Measurements from ENCODE around the gene ZNF804B. TPM values are rescaled to one million over a fixed set of nuclear protein-coding genes. Genes with fewer than 3 reads are reported as not detected.

The ZNF804B gene
- total and polyA plus RNA-seq, 9 of the 15 experiments (the other 6 are each of a cell fraction or from before 2014, with no cell fraction given) = 0.04 to 0.22 (median 0.09) TPM; not detected in 6

- BruUV-seq (replicated peaks) = no TSS peak
- DNase-seq (ENCODE audit: extremely low read depth in 1 of 4, low spot score in 3 of 4) (no peak), ATAC-seq (no peak), FAIRE-seq (no peak)
- H3K4me1 ChIP-seq (replicated peaks in 1 of 2; ENCODE audit: control insufficient read depth in 2 of 2, insufficient read depth in 2 of 2, low read length in 2 of 2) = no peaks in the 10 kb centered on the region
- intact Hi-C loops (cut with micrococcal nuclease) (no loop called here), in situ Hi-C loops (cut with MboI) (no loop called here)
- no peak overlapping the region for H3K4me2 ChIP-seq (ENCODE audit: insufficient read depth, low read length)
- no peaks in the 10 kb centered on the region for H3K79me2 ChIP-seq (ENCODE audit: control insufficient read depth, insufficient read depth, low read length)
- no peaks in the 10 kb centered on the region for H3K9me3 ChIP-seq (replicated peaks; ENCODE audit: control insufficient read depth, insufficient read depth, low read depth, low read length)
- no peak overlapping the region for H3K9ac ChIP-seq (ENCODE audit: insufficient read depth in 1 of 2, low read depth in 2 of 2, low read length in 2 of 2)
- H3K27me3 ChIP-seq (ENCODE audit: control insufficient read depth in 2 of 2, insufficient read depth in 2 of 2, low read length in 2 of 2) = no peaks in the 10 kb centered on the region
- ChIA-PET POLR2A (no interaction called here), CTCF (ENCODE audit: low intra/inter-chr PET ratio) (no interaction called here)
- no peak overlapping the region for H3K4me3 ChIP-seq
- no peak for TF ChIP-seq ZNF561 (CRISPR knock-in tag; conservative IDR thresholded peaks at IDR 0.05)
- no peak for TF ChIP-seq ZNF584 (CRISPR knock-in tag; IDR thresholded peaks at IDR 0.05; ENCODE audit: low read depth)
- H3K9me1 ChIP-seq (ENCODE audit: control insufficient read depth, insufficient read depth, low read length) = no peaks in the 10 kb centered on the region
- no peaks in the 10 kb centered on the region for H3K36me3 ChIP-seq (ENCODE audit: control insufficient read depth, insufficient read depth, low read length)
- H2AFZ ChIP-seq (ENCODE audit: low read depth, low read length) = no peak overlapping the region
- no peaks in the 10 kb centered on the region for H4K20me1 ChIP-seq (replicated peaks; ENCODE audit: control insufficient read depth, insufficient read depth, low read length)
- H3K27ac ChIP-seq (ENCODE audit: extremely low read depth, low read depth, low read length) = no peak overlapping the region
- 5% methylated on average over 3 of the region's 3 CpGs for WGBS (ENCODE audit: insufficient coverage, low coverage, missing lambda C conversion rate)
Observed at GRCh38 chr7:88792361-88792760, 32.9 kb downstream of the ZNF804B start.

- no peaks in the 10 kb centered on the region for H3K4me1 ChIP-seq (replicated peaks in 1 of 2; ENCODE audit: control insufficient read depth in 2 of 2, insufficient read depth in 2 of 2, low read length in 2 of 2)
- H2AFZ ChIP-seq (ENCODE audit: low read depth, low read length) = no peak within 1 kb of the TSS
- no peaks in the 10 kb centered on the region for H3K36me3 ChIP-seq (ENCODE audit: control insufficient read depth, insufficient read depth, low read length)
- ChIA-PET CTCF (ENCODE audit: low intra/inter-chr PET ratio) (no interaction called here), POLR2A (no interaction called here)
- DNase-seq (ENCODE audit: extremely low read depth in 1 of 4, low spot score in 3 of 4) (no peak), FAIRE-seq (no peak), ATAC-seq (no peak)
- H3K79me2 ChIP-seq (ENCODE audit: control insufficient read depth, insufficient read depth, low read length) = no peaks in the 10 kb centered on the region
- BruUV-seq (replicated peaks) = no TSS peak
- H3K4me2 ChIP-seq (ENCODE audit: insufficient read depth, low read length) = no peak within 1 kb of the TSS
- H3K4me3 ChIP-seq = no peak within 1 kb of the TSS
- in situ Hi-C loops (cut with MboI) (no loop called here), intact Hi-C loops (cut with micrococcal nuclease) (no loop called here)
- no peak within 1 kb of the TSS for H3K9ac ChIP-seq (ENCODE audit: insufficient read depth in 1 of 2, low read depth in 2 of 2, low read length in 2 of 2)
- no peak within 1 kb of the TSS for H3K27ac ChIP-seq (ENCODE audit: extremely low read depth, low read depth, low read length)
- no peaks in the 10 kb centered on the region for H3K27me3 ChIP-seq (ENCODE audit: control insufficient read depth in 2 of 2, insufficient read depth in 2 of 2, low read length in 2 of 2)
- no peaks in the 10 kb centered on the region for H3K9me3 ChIP-seq (replicated peaks; ENCODE audit: control insufficient read depth, insufficient read depth, low read depth, low read length)
- H4K20me1 ChIP-seq (replicated peaks; ENCODE audit: control insufficient read depth, insufficient read depth, low read length) = no peaks in the 10 kb centered on the region
- WGBS (ENCODE audit: insufficient coverage, low coverage, missing lambda C conversion rate) = 18% methylated on average over 7 of the region's 7 CpGs
- no peaks in the 10 kb centered on the region for H3K9me1 ChIP-seq (ENCODE audit: control insufficient read depth, insufficient read depth, low read length)
- TF ChIP-seq ZNF551 (CRISPR knock-in tag; IDR thresholded peaks at IDR 0.05) (no peak), CHD7 (IDR thresholded peaks at IDR 0.05; ENCODE audit: low read depth, low read length) (no peak)
Observed at GRCh38 chr7:88795553-88795952, 36.1 kb downstream of the ZNF804B start, which contains the start of gene TEX47. Gene TEX47, minus strand, starts transcription at chr7:88795737. Its CDS starts 795 bp downstream, at chr7:88794942.

Data from K562 (cell line).